H9 (cell line): Measurements from ENCODE around the gene THSD4. TPM values are rescaled to one million over a fixed set of nuclear protein-coding genes. Genes with fewer than 3 reads are reported as not detected.

Experiments
- DNase-seq: peaks from one replicate; pipeline ENCODE4 v3.0.0-alpha.2; 2017
- H2AFZ ChIP-seq: one replicate; pipeline ENCODE4 v1.6.1; 2013; ENCODE audit warnings: mild to moderate bottlenecking, low read length, control low read depth, moderate library complexity
- H2AK5ac ChIP-seq: 2 replicates; pipeline ENCODE4 v1.6.1; 2013; ENCODE audit warnings: low read length, control low read depth, mixed read lengths; ENCODE audit not compliant: insufficient read length
- H2BK120ac ChIP-seq: one replicate; pipeline ENCODE4 v1.6.1; 2013; ENCODE audit warnings: low read depth, mild to moderate bottlenecking, low read length, control low read depth, inconsistent platforms; ENCODE audit not compliant: poor library complexity, severe bottlenecking
- H2BK12ac ChIP-seq: 2 replicates; pipeline ENCODE4 v1.6.1; 2013; ENCODE audit warnings: low read length, control low read depth, mixed read lengths, low read depth; ENCODE audit not compliant: insufficient read length
- H2BK15ac ChIP-seq: 2 replicates; pipeline ENCODE4 v1.6.1; 2013; ENCODE audit warnings: low read depth, low read length, control low read depth
- H2BK20ac ChIP-seq: one replicate; pipeline ENCODE4 v1.6.1; 2013; ENCODE audit warnings: low read depth, mild to moderate bottlenecking, low read length, control low read depth, inconsistent platforms; ENCODE audit not compliant: poor library complexity, severe bottlenecking
- H2BK5ac ChIP-seq: 2 replicates; pipeline ENCODE4 v1.6.1; 2013; ENCODE audit warnings: low read length, control low read depth, mixed read lengths; ENCODE audit not compliant: insufficient read length
- H3K14ac ChIP-seq: 2 replicates; pipeline ENCODE4 v1.6.1; 2013; ENCODE audit warnings: low read length, control low read depth; ENCODE audit not compliant: insufficient read depth
- H3K18ac ChIP-seq: 2 replicates; pipeline ENCODE4 v1.6.1; 2013; ENCODE audit warnings: low read depth, mild to moderate bottlenecking, mixed read lengths, low read length, control low read depth; ENCODE audit not compliant: insufficient read length
- H3K23ac ChIP-seq: 2 replicates; pipeline ENCODE4 v1.6.1; 2013; ENCODE audit warnings: low read length, control low read depth, mixed read lengths, low read depth; ENCODE audit not compliant: insufficient read length
- H3K23me2 ChIP-seq: 2 replicates; pipeline ENCODE4 v1.6.1; 2013; ENCODE audit warnings: low read depth, mild to moderate bottlenecking, mixed read lengths, low read length, control low read depth; ENCODE audit not compliant: insufficient read length, poor library complexity, severe bottlenecking
- H3K27ac ChIP-seq: 2 replicates; pipeline ENCODE4 v1.5.1; 2013; ENCODE audit warnings: low read length, control low read depth, mixed read lengths, low read depth; ENCODE audit not compliant: insufficient read length
- H3K27me3 ChIP-seq: 2 replicates; pipeline ENCODE4 v1.6.1; 2013; ENCODE audit warnings: low read length, control low read depth, inconsistent platforms; ENCODE audit not compliant: insufficient read depth
- H3K4ac ChIP-seq: 2 replicates; pipeline ENCODE4 v1.6.1; 2013; ENCODE audit warnings: low read depth, mild to moderate bottlenecking, control low read depth, inconsistent platforms, low read length, moderate library complexity
- H3K4me1 ChIP-seq: 2 replicates; pipeline ENCODE4 v1.6.1; 2013; ENCODE audit warnings: low read length, control low read depth, inconsistent platforms; ENCODE audit not compliant: insufficient read depth
- H3K4me2 ChIP-seq: 2 replicates; pipeline ENCODE4 v1.6.1; 2013; ENCODE audit warnings: low read length, control low read depth, mixed read lengths; ENCODE audit not compliant: insufficient read length, insufficient read depth
- H3K56ac ChIP-seq: 2 replicates; pipeline ENCODE4 v1.6.1; 2013; ENCODE audit warnings: low read depth, mild to moderate bottlenecking, mixed read lengths, low read length, control low read depth; ENCODE audit not compliant: insufficient read length
- H3K79me1 ChIP-seq: 2 replicates; pipeline ENCODE4 v1.6.1; 2013; ENCODE audit warnings: low read depth, mild to moderate bottlenecking, moderate library complexity, low read length, control low read depth, inconsistent platforms; ENCODE audit not compliant: insufficient read depth, poor library complexity, severe bottlenecking
- H3K79me2 ChIP-seq: 2 replicates; pipeline ENCODE4 v1.6.1; 2013; ENCODE audit warnings: low read length, control low read depth, inconsistent platforms; ENCODE audit not compliant: insufficient read depth
- H3K9ac ChIP-seq: 2 replicates; pipeline ENCODE4 v1.6.1; 2013; ENCODE audit warnings: low read length, control low read depth, mixed read lengths; ENCODE audit not compliant: insufficient read length; ENCODE audit errors: extremely low read depth
- H3K9me3 ChIP-seq: one replicate; pipeline ENCODE4 v1.6.1; 2013; ENCODE audit warnings: low read depth, low read length, inconsistent platforms; ENCODE audit not compliant: control insufficient read depth
- H3T11ph ChIP-seq: one replicate; pipeline ENCODE4 v1.6.1; 2013; ENCODE audit warnings: mild to moderate bottlenecking, low read length, control low read depth, inconsistent platforms
- H4K20me1 ChIP-seq: one replicate; pipeline ENCODE4 v1.6.1; 2013; ENCODE audit not compliant: control insufficient read depth, insufficient read length, insufficient read depth
- H4K5ac ChIP-seq: 2 replicates; pipeline ENCODE4 v1.6.1; 2013; ENCODE audit warnings: low read depth, mild to moderate bottlenecking, mixed read lengths, low read length, control low read depth; ENCODE audit not compliant: insufficient read length
- H4K8ac ChIP-seq: replicated peaks from 2 replicates; pipeline ENCODE4 v1.6.1; 2013; ENCODE audit warnings: low read length, control low read depth, mixed read lengths, low read depth; ENCODE audit not compliant: insufficient read length
- H4K91ac ChIP-seq: 2 replicates; pipeline ENCODE4 v1.6.1; 2013; ENCODE audit warnings: low read depth, mild to moderate bottlenecking, moderate library complexity, mixed read lengths, low read length, control low read depth; ENCODE audit not compliant: insufficient read length
- H3K27ac Mint-ChIP-seq, 3 experiments: 2 replicates in 2 of 3; 3 replicates in 1 of 3; pipeline ENCODE4 v1.8.0; 2020 to 2021; ENCODE audit warnings: mixed read lengths in 3 of 3, mild to moderate bottlenecking in 1 of 3, moderate library complexity in 1 of 3
- H3K27me3 Mint-ChIP-seq: 2 replicates; pipeline ENCODE4 v1.8.0; 2021; ENCODE audit warnings: low read depth, mild to moderate bottlenecking, moderate library complexity, mixed read lengths
- H3K36me3 Mint-ChIP-seq, 3 experiments: 2 replicates in 2 of 3; 3 replicates in 1 of 3; pipeline ENCODE4 v1.8.0; 2020 to 2021; ENCODE audit warnings: low read depth in 3 of 3, mixed read lengths in 3 of 3; ENCODE audit not compliant: insufficient read depth in 1 of 3
- H3K4me1 Mint-ChIP-seq, 2 experiments: 2 replicates each; pipeline ENCODE4 v1.8.0; 2020; ENCODE audit warnings: mixed read lengths in 2 of 2
- H3K4me3 Mint-ChIP-seq, 2 experiments: 2 replicates in 1 of 2; 3 replicates in 1 of 2; pipeline ENCODE4 v1.8.0; 2020 to 2021; ENCODE audit warnings: mild to moderate bottlenecking in 2 of 2, mixed read lengths in 2 of 2, moderate library complexity in 1 of 2
- H3K9me3 Mint-ChIP-seq, 2 experiments: 2 replicates in 1 of 2; 3 replicates in 1 of 2; pipeline ENCODE4 v1.8.0; 2020; ENCODE audit warnings: mild to moderate bottlenecking in 2 of 2, mixed read lengths in 2 of 2, moderate library complexity in 1 of 2
- WGBS: extraction: QIAGEN DNeasy Blood & Tissue Kit; methylation state at CpG from one replicate; pipeline ENCODE4 v1.1.7; 2013; ENCODE audit warnings: missing lambda C conversion rate, low lambda C conversion rate, mixed read lengths; ENCODE audit not compliant: insufficient read length; ENCODE audit errors: extremely low coverage; 5-methylcytosine and 5-hydroxymethylcytosine counted together
- total RNA-seq: library from RNA; stranded (reverse); gene quantifications from 2 replicates; pipeline ENCODE4 v1.2.1, GENCODE V29; 2021
- TF ChIP-seq, protein P1 (sequence below): fragments of 200-600 bp; sonication (generic); conservative IDR thresholded peaks from 3 replicates; pipeline ENCODE4 v1.8.0; 2021; ENCODE audit warnings: antibody characterized with exemption, mild to moderate bottlenecking

The THSD4 gene
- total RNA-seq, 1 experiment from 2014 or later = 5.5 TPM

DNA sequence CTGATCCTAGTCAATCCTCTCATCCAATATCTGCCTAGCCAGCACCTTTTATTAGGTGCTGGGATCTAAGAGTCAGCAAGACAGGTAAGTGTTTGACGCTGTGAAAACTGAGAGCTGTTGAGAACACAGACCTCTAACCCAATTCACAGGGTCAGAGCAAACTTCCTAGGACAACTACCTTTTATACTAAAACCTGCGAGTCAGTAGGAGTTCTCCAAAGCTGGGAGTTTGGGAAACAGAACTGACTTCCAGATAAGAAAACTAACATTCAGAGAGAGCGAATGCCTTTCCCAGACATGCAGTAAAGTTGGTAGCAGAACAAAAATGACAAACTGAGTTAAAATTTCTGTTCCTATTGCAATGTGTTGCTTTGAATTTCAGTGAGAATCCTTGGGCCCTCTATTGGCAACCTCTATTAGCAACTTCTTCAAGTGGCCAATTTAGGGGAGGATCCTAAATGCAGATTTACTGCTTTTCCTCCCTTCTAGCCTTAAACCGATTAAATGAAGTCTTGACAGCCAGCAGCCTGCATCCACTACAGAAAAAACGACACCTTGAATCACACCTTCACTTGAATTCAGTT, 706.4 kb downstream of the THSD4 start:
- no peak for DNase-seq
- no peak overlapping the region for H3K56ac ChIP-seq
- H3K36me3 Mint-ChIP-seq = peaks cover 26 to 36% (median 29%) of the 10 kb centered on the region in 3 experiments
- no peak overlapping the region for H3K18ac ChIP-seq
- H3K4ac ChIP-seq = no peak overlapping the region
- TF ChIP-seq, protein P1, sequence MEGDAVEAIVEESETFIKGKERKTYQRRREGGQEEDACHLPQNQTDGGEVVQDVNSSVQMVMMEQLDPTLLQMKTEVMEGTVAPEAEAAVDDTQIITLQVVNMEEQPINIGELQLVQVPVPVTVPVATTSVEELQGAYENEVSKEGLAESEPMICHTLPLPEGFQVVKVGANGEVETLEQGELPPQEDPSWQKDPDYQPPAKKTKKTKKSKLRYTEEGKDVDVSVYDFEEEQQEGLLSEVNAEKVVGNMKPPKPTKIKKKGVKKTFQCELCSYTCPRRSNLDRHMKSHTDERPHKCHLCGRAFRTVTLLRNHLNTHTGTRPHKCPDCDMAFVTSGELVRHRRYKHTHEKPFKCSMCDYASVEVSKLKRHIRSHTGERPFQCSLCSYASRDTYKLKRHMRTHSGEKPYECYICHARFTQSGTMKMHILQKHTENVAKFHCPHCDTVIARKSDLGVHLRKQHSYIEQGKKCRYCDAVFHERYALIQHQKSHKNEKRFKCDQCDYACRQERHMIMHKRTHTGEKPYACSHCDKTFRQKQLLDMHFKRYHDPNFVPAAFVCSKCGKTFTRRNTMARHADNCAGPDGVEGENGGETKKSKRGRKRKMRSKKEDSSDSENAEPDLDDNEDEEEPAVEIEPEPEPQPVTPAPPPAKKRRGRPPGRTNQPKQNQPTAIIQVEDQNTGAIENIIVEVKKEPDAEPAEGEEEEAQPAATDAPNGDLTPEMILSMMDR = no peak
- no peak overlapping the region for H2AK5ac ChIP-seq
- no peak overlapping the region for H4K91ac ChIP-seq
- no peaks in the 10 kb centered on the region for H3K27me3 Mint-ChIP-seq
- H3K23ac ChIP-seq = no peak overlapping the region
- no peak overlapping the region for H2BK15ac ChIP-seq
- no peaks in the 10 kb centered on the region for H3K27me3 ChIP-seq
- no peaks in the 10 kb centered on the region for H3K23me2 ChIP-seq
- no peak overlapping the region for H3K27ac Mint-ChIP-seq
- no peaks in the 10 kb centered on the region for H3K79me1 ChIP-seq
- H3K14ac ChIP-seq = no peak overlapping the region
- H3K4me3 Mint-ChIP-seq = no peak overlapping the region
- H3K79me2 ChIP-seq = no peaks in the 10 kb centered on the region
- no peaks in the 10 kb centered on the region for H3K4me1 ChIP-seq
- H3K9me3 ChIP-seq = no peaks in the 10 kb centered on the region
- no peak overlapping the region for H3K4me2 ChIP-seq
- H2BK12ac ChIP-seq = no peak overlapping the region
- no CpG with 5 or more reads among the region's 5 CpGs for WGBS
- H2AFZ ChIP-seq = no peak overlapping the region
- no peak overlapping the region for H3K27ac ChIP-seq
- H2BK5ac ChIP-seq = no peak overlapping the region
- H2BK120ac ChIP-seq = no peak overlapping the region
- peaks cover 18 to 26% of the 10 kb centered on the region in 2 experiments for H3K4me1 Mint-ChIP-seq
- no peak overlapping the region for H3K9ac ChIP-seq
- H3K9me3 Mint-ChIP-seq = peaks cover 11 to 19% of the 10 kb centered on the region in 2 experiments; a peak in 4 of 5 replicates
- H3T11ph ChIP-seq = no peak overlapping the region
- no peaks in the 10 kb centered on the region for H4K20me1 ChIP-seq
- no peak overlapping the region for H2BK20ac ChIP-seq
- no peak overlapping the region for H4K5ac ChIP-seq
- H4K8ac ChIP-seq = no peak overlapping the region
